Mesothelial cell of epicardium (in vitro differentiated cells): ENCODE results near the gene GLRA2. TPM values are rescaled to one million over a fixed set of nuclear protein-coding genes. Genes with fewer than 3 reads are reported as not detected.

Experiments
- DNase-seq, 2 experiments: peaks; one replicate each; pipeline ENCODE4 v3.0.0; 2021; ENCODE audit warnings: low spot score in 2 of 2; ENCODE audit not compliant: unreplicated experiment in 2 of 2
- H3K27ac Mint-ChIP-seq: 2 replicates; pipeline ENCODE4 v1.8.0; 2021; ENCODE audit warnings: mixed read lengths
- H3K27me3 Mint-ChIP-seq: 2 replicates; pipeline ENCODE4 v1.8.0; 2021; ENCODE audit warnings: low read depth, mixed read lengths
- H3K36me3 Mint-ChIP-seq: 2 replicates; pipeline ENCODE4 v1.8.0; 2021; ENCODE audit warnings: mixed read lengths
- H3K4me1 Mint-ChIP-seq: 2 replicates; pipeline ENCODE4 v1.8.0; 2021; ENCODE audit warnings: mixed read lengths
- H3K4me3 Mint-ChIP-seq: 2 replicates; pipeline ENCODE4 v1.8.0; 2021; ENCODE audit warnings: mild to moderate bottlenecking, moderate library complexity, mixed read lengths
- H3K9me3 Mint-ChIP-seq: 2 replicates; pipeline ENCODE4 v1.8.0; 2021; ENCODE audit warnings: mixed read lengths
- CTCF ChIP-seq: fragments of 200-600 bp; sonication (generic); IDR thresholded peaks from one replicate; pipeline ENCODE4 v1.5.0; 2021; ENCODE audit warnings: antibody characterized with exemption; ENCODE audit not compliant: unreplicated experiment
- total RNA-seq: library from RNA; stranded (reverse); gene quantifications from 3 replicates; pipeline ENCODE4 v1.2.1, GENCODE V29; 2021

GLRA2 gene
- total RNA-seq, 1 donor from 2014 or later = not detected

GRCh38 chrX:14616836-14617235 lies 87.5 kb downstream of the GLRA2 start:
- Mint-ChIP-seq H3K4me3 (no peak overlapping the region), H3K4me1 (peaks cover 3% of the 10 kb centered on the region), H3K9me3 (peaks cover 40% of the 10 kb centered on the region), H3K36me3 (no peaks in the 10 kb centered on the region), H3K27ac (peak overlapping the region; percentile 26), H3K27me3 (no peaks in the 10 kb centered on the region)
- TF ChIP-seq CTCF = no peak
- no peak for DNase-seq

DNA sequence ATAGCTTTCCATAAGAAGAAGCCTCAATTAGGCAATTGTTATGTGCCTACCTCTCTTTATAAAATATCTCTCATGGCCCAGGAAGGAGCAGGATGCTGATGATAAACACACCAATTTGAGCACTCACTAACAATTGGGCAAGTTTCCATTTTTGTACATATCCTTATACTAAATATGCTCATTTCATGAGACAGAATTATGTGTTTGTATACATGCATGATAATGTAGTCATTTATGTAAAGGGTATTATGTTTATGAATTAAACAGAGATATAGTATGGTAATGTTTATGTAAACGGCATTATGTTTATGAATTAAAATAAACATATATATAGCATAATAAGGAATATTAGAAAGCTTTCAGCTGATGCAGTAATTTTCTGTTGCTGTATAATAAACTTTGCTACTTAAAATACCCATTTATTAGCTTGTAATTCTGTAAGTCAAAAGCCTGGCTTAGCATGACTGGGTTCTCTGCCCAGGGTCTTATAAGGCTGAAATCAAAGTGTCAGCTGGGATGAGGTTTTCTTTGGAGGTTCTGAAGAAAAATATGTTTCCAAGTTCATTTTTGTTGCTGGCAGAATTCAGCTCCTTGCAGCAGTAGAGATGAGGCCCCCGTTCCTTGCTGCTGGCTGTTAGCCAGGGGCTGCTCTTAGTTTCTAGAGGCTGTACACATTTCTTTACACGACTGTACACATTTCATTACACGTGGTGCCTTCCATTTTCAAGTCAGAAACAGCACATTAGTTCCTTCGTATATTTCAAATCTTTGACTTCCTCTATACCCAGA lies 89.0 kb downstream of the GLRA2 start:
- no peak overlapping the region for H3K4me3 Mint-ChIP-seq
- DNase-seq = no peak
- no peaks in the 10 kb centered on the region for H3K27me3 Mint-ChIP-seq
- no peak for TF ChIP-seq CTCF
- H3K9me3 Mint-ChIP-seq = peaks cover 37% of the 10 kb centered on the region
- no peak overlapping the region for H3K27ac Mint-ChIP-seq
- no peaks in the 10 kb centered on the region for H3K36me3 Mint-ChIP-seq
- H3K4me1 Mint-ChIP-seq = peaks cover 3% of the 10 kb centered on the region

DNA sequence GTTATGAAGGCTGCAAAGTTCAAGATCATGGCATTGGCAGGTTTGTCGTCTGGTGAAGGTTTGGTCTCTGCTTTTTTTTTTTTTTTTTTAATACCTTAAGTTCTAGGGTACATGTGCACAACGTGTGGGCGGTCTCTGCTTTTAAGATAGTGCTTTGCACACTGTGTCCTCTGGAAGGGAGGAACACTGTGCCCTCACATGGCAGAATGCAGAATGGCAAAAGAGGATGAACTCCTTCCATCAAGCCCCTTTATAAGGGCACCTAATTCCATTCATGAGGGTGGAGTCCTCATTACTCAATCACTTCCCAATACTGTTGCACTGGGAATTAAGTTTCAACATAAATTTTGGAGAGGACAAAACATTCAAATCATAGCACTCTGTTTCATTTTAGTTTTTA lies 101.4 kb downstream of the GLRA2 start:
- Mint-ChIP-seq H3K27me3 (no peaks in the 10 kb centered on the region), H3K4me3 (no peak overlapping the region), H3K4me1 (no peaks in the 10 kb centered on the region), H3K27ac (no peak overlapping the region), H3K9me3 (peaks cover 55% of the 10 kb centered on the region), H3K36me3 (no peaks in the 10 kb centered on the region)
- no peak for DNase-seq
- no peak for TF ChIP-seq CTCF

DNA sequence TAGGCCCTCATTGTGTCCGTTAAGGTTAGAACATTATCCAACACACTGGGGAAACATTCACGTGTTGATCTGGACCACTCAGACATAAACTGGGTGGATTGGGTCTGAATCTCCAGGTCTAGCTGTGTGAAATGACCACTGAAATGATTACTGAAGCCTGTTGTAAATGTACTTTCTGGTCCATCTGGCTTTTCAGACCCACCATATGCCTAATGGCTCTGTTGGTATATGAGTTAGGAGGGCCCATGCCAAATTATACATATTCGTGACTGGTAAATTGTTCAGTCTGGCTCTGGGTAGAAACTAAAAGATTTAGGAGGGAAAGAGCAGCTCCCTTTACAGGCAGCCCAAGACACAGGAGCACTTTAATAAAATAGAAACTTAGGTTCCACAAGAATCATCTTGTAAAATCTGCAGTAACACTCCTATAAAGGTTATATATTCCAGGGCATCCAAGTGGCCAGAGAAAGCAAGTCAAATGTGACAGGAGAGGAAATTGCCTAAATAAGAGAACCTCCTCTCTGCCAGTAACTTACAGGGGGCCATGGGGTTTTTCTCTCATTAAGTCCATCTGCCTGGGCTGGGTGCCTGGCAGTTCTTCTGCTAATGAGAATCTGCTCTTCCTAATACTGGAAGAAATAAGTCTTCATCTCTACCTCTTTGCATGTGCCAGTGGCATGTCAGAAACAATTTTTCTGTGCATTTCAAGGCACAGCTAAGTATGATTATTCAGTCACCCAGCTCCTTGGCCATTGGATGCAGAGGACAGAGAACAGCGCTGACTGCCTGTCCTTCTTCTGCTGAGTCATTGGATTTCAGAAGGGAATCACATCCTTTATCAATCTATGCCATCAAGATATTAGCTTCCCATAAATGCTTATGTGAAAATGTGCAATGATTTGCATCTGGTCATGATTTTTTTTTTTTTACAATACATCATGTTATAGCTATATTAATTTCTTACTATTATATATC lies 112.6 kb downstream of the GLRA2 start:
- Mint-ChIP-seq H3K36me3 (no peaks in the 10 kb centered on the region), H3K9me3 (peaks cover 38% of the 10 kb centered on the region), H3K4me1 (no peaks in the 10 kb centered on the region), H3K4me3 (no peak overlapping the region), H3K27me3 (no peaks in the 10 kb centered on the region), H3K27ac (no peak overlapping the region)
- TF ChIP-seq CTCF = no peak
- DNase-seq = no peak

DNA sequence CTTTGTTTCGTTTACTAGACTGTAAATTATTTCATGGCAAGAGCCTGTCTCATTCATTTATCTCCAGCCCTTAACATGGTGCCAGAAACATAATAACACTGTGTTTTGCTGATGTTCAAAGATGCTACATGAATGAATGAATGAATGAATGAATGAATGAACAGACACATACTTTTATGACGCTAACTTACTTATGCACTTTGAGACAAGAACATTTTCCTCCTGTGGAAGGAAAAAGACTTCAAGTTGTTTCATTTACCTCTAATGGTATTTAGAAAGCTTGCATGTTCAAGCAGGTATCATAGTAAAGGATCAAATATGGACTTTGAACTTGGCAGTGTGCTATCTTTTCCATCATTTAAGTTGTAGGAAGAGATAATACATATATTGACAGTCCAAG lies 131.6 kb downstream of the GLRA2 start:
- peaks cover 26% of the 10 kb centered on the region for H3K9me3 Mint-ChIP-seq
- no peaks in the 10 kb centered on the region for H3K4me1 Mint-ChIP-seq
- no peak overlapping the region for H3K4me3 Mint-ChIP-seq

More for the DNA sequence above, 131.6 kb downstream of the GLRA2 start:
- Mint-ChIP-seq H3K27me3 (no peaks in the 10 kb centered on the region), H3K36me3 (no peaks in the 10 kb centered on the region), H3K27ac (no peak overlapping the region)
- TF ChIP-seq CTCF = no peak
- no peak for DNase-seq
